ENCODE measurements around the gene HMX1.

The HMX1 gene

GRCh38 chr4:8830611-8831200, 40.9 kb downstream of the HMX1 start:
- FAIRE-seq (no peak), DNase-seq (ENCODE audit: insufficient read length, low spot score) (no peak)
- TF ChIP-seq POLR2AphosphoS5 (IDR thresholded peaks at IDR 0.05; ENCODE audit: low read depth, low read length) = no peak
- no peak for TF ChIP-seq POLR2A (IDR thresholded peaks at IDR 0.05; ENCODE audit: low read depth, low read length)
- TF ChIP-seq POU2F2 (IDR thresholded peaks at IDR 0.05; ENCODE audit: low read depth, low read length) = no peak
- no peak for TF ChIP-seq SPI1 (IDR thresholded peaks at IDR 0.05; ENCODE audit: low read depth, low read length)
- TF ChIP-seq TAF1 (IDR thresholded peaks at IDR 0.05; ENCODE audit: low read depth, low read length) = no peak
- TF ChIP-seq PAX5 (IDR thresholded peaks at IDR 0.05; ENCODE audit: insufficient read depth, low read length, severe bottlenecking) = no peak

GRCh38 chr4:8830056-8830455, 41.6 kb downstream of the HMX1 start:
- TF ChIP-seq TAF1 (IDR thresholded peaks at IDR 0.05; ENCODE audit: low read depth, low read length) (no peak), POU2F2 (IDR thresholded peaks at IDR 0.05; ENCODE audit: low read depth, low read length) (no peak)
- DNase-seq (ENCODE audit: insufficient read length, low spot score) (no peak), FAIRE-seq (no peak)

DNA sequence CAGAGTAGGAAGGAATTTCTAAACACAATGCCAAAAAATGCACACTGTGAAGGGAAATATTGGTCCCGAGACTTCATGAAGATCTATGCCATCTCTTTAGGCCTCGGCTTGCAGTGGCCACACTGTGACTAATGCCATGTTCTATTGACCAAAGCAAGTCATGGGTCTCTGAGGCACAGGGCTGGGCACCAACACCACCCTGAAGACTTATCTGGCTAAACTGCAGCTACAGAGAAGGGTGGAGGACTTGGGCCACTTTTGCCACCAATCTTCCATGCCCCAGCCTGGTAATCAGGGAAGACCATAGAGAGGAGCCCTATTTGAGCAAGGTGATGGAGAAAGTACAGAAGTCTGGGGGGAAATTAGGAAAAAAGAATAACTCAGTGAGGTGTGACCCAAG, 42.1 kb downstream of the HMX1 start:
- no peak for FAIRE-seq
- TF ChIP-seq SPI1 (IDR thresholded peaks at IDR 0.05; ENCODE audit: low read depth, low read length) (no peak), POLR2AphosphoS5 (IDR thresholded peaks at IDR 0.05; ENCODE audit: low read depth, low read length) (no peak), POU2F2 (IDR thresholded peaks at IDR 0.05; ENCODE audit: low read depth, low read length) (no peak), PAX5 (IDR thresholded peaks at IDR 0.05; ENCODE audit: insufficient read depth, low read length, severe bottlenecking) (no peak), TAF1 (IDR thresholded peaks at IDR 0.05; ENCODE audit: low read depth, low read length) (no peak), POLR2A (IDR thresholded peaks at IDR 0.05; ENCODE audit: low read depth, low read length) (no peak)
- DNase-seq (ENCODE audit: insufficient read length, low spot score) = no peak

- TF ChIP-seq POLR2AphosphoS5 (IDR thresholded peaks at IDR 0.05; ENCODE audit: low read depth, low read length) (no peak), POU2F2 (IDR thresholded peaks at IDR 0.05; ENCODE audit: low read depth, low read length) (no peak), PAX5 (IDR thresholded peaks at IDR 0.05; ENCODE audit: insufficient read depth, low read length, severe bottlenecking) (no peak), TAF1 (IDR thresholded peaks at IDR 0.05; ENCODE audit: low read depth, low read length) (no peak)
- DNase-seq (ENCODE audit: insufficient read length, low spot score) = no peak
- no peak for FAIRE-seq
Observed at GRCh38 chr4:8828869-8829268, 42.8 kb downstream of the HMX1 start.

DNA sequence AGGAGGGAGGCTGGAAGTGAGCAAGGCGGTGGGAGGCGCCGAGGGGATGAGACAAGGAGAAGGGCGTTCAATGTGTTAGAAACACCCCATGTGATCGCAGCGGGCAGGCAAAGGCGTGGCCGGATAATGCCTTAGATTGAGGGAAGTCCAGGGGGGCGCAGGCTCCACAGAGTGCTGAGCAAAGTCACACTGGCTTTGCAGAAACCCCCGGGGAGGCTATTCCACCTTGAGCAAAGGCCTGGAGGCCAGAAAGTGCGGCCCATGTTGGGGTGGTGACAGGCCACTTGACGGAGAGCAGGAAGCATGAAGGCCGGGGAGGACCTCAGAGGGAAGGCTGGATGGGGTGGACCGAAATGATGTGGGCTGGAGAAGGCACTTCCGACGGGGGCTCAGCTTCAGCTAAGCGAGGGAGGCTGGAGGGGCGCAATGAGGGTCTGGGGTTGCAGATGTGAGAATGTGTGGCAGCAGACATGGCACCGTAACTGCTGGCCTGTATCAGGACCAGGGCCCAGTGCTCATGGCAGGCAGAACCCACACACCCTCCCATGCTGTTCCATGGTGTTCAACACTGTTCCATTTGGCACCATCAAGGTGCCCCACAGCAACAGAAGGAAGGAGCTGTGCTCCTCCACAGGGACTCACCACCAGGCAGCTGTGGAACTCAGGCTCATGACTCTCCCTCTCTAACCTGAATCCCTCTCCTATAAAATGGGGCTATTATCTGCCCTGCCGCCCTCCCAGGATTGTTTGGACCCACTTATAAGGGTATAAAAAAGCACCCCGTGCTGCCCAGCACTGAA, 50.3 kb downstream of the HMX1 start:
- DNase-seq (ENCODE audit: insufficient read length, low spot score) (no peak), FAIRE-seq (no peak)
- no peak for TF ChIP-seq SPI1 (IDR thresholded peaks at IDR 0.05; ENCODE audit: low read depth, low read length)
- no peak for TF ChIP-seq POLR2AphosphoS5 (IDR thresholded peaks at IDR 0.05; ENCODE audit: low read depth, low read length)
- no peak for TF ChIP-seq PAX5 (IDR thresholded peaks at IDR 0.05; ENCODE audit: insufficient read depth, low read length, severe bottlenecking)
- no peak for TF ChIP-seq POU2F2 (IDR thresholded peaks at IDR 0.05; ENCODE audit: low read depth, low read length)
- no peak for TF ChIP-seq POLR2A (IDR thresholded peaks at IDR 0.05; ENCODE audit: low read depth, low read length)
- no peak for TF ChIP-seq TAF1 (IDR thresholded peaks at IDR 0.05; ENCODE audit: low read depth, low read length)

DNA sequence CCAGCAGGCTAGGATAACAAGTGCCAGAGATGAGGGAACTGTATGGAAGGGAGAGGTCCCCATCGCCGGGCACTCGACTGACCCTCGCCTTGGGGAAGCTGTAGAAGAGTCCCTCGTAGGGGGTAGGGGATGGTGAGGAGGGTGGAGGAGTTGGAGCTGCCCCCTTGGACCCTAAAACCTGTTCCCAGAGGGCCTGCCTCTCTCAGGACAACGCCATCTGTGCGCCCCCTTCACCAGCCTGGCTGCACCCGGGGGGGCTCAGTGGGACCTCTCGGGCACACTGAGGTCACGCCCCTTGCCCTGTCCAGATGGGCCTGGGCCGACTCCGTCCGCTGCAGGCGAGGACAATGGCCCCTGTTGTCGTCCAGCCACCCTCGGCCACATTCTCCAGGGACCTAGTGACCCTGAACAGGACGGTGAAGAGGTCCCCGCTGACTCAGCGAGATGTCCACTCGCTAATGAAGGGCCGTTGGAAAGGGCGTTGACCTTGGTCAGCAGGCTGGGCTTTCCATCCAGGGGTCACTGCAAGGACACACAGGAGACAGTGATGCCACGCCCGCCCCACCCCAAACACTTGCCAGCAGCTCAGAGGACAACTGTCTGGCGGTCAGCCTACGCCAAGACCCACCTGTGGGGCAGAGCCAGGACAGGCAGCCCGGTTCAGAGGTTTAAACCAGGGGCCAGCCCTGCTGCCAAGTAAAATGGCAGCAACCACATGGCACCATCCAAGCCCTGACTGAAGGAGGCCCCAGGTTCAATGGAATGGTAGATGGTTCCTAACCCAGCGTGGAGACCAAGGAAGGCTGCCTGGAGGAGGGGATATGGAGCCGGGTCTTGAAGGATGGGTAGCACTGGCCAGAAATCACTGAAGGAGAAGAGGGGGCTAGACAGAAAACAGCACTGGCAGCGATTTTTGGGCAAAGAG, 51.2 kb downstream of the HMX1 start:
- no peak for FAIRE-seq
- DNase-seq (ENCODE audit: insufficient read length, low spot score) = no peak
- TF ChIP-seq SPI1 (IDR thresholded peaks at IDR 0.05; ENCODE audit: low read depth, low read length) (no peak), POLR2AphosphoS5 (IDR thresholded peaks at IDR 0.05; ENCODE audit: low read depth, low read length) (no peak), PAX5 (IDR thresholded peaks at IDR 0.05; ENCODE audit: insufficient read depth, low read length, severe bottlenecking) (no peak), POLR2A (IDR thresholded peaks at IDR 0.05; ENCODE audit: low read depth, low read length) (no peak), POU2F2 (IDR thresholded peaks at IDR 0.05; ENCODE audit: low read depth, low read length) (no peak), TAF1 (IDR thresholded peaks at IDR 0.05; ENCODE audit: low read depth, low read length) (no peak)

- TF ChIP-seq POLR2A (IDR thresholded peaks at IDR 0.05; ENCODE audit: low read depth, low read length) = no peak
- no peak for TF ChIP-seq PAX5 (IDR thresholded peaks at IDR 0.05; ENCODE audit: insufficient read depth, low read length, severe bottlenecking)
- no peak for DNase-seq (ENCODE audit: insufficient read length, low spot score)
- FAIRE-seq = no peak
Observed at GRCh38 chr4:8819473-8820177, 52.0 kb downstream of the HMX1 start.

DNA sequence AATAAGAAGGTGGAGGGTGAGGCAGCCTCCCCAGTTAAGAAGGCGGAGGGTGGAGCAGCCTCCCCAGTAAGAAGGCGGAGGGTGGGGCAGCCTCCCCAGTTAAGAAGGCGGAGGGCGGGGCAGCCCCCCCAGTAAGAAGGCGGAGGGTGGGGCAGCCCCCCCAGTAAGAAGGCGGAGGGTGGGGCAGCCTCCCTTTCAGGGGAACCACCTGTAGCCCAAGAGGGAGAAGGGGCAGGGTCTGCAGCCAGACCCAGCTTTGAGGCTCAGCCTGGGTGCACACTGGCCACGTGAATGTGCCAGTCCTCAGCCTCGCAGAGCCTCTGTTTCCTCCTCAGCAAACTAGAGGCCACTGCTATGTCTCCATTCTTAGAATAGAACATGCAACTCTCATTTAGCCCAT, 52.6 kb downstream of the HMX1 start:
- no peak for TF ChIP-seq PAX5 (IDR thresholded peaks at IDR 0.05; ENCODE audit: insufficient read depth, low read length, severe bottlenecking)
- no peak for TF ChIP-seq SPI1 (IDR thresholded peaks at IDR 0.05; ENCODE audit: low read depth, low read length)
- FAIRE-seq = no peak
- DNase-seq (ENCODE audit: insufficient read length, low spot score) = no peak

DNA sequence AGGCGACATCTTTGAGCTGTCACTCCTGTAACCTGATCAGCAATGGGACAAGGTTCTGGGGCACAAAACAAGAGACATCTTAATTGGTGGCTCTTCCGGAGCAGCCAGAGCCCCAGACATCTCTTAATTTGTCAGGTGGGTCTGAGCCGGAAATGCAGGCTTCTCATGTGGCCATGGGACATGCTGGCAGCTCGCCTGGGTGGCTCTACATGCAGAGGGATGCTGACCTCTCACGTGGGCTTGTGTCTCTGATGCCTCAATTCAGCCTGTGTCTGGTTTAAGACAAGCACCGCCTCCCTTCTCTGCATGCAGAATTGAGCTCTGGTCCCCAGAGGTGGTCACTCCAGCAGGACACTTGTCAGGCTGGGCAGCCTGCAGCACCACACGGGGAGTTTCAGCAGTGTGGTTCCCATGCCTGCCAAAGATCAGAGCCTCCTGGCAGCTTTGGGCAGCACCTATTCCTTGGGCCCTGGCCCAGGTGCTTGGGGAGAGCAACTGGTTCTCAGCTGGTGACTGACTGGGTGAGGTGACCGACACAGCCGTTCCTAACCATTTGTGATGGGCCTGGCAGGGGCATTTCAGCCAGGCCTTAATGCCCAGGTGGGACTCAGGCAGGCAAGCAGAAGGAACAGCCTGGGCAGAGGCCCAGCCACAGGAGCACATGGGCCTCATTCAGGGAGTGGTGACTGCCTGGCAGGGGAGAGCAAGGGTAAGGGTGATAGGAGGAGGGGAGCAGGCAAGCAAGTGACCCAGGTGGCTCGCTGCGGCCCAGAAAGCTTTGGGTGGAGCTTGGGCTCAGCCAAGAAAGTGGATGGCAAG, 53.4 kb downstream of the HMX1 start:
- no peak for DNase-seq (ENCODE audit: insufficient read length, low spot score)
- TF ChIP-seq POU2F2 (IDR thresholded peaks at IDR 0.05; ENCODE audit: low read depth, low read length) = no peak
- no peak for TF ChIP-seq POLR2AphosphoS5 (IDR thresholded peaks at IDR 0.05; ENCODE audit: low read depth, low read length)
- no peak for TF ChIP-seq POLR2A (IDR thresholded peaks at IDR 0.05; ENCODE audit: low read depth, low read length)
- TF ChIP-seq PAX5 (IDR thresholded peaks at IDR 0.05; ENCODE audit: insufficient read depth, low read length, severe bottlenecking) = no peak
- no peak for TF ChIP-seq SPI1 (IDR thresholded peaks at IDR 0.05; ENCODE audit: low read depth, low read length)
- TF ChIP-seq TAF1 (IDR thresholded peaks at IDR 0.05; ENCODE audit: low read depth, low read length) = no peak
- no peak for FAIRE-seq

Measured in GM12891 (cell line).